WTC11 (cell line): Measurements from ENCODE around the gene KIR3DL1.

ENCODE experiments used
- CTCF ChIP-seq: fragments of 200-600 bp; IDR thresholded peaks from 2 replicates; pipeline ENCODE4 v1.8.0; 2022; ENCODE audit warnings: antibody characterized with exemption
- ZNF317 ChIP-seq: sonication (generic); formaldehyde crosslinking; IDR thresholded peaks from 2 replicates; pipeline ENCODE4 v1.8.1; 2023; ENCODE audit warnings: low read depth, mild to moderate bottlenecking, moderate library complexity, missing genetic modification reagents, borderline replicate concordance

GRCh38 chr19:54871696-54872095, 55.4 kb downstream of the KIR3DL1 start:
- TF ChIP-seq CTCF (no peak), ZNF317 (no peak)
